Measurements from ENCODE around the gene TRIM9.

The TRIM9 gene

DNA sequence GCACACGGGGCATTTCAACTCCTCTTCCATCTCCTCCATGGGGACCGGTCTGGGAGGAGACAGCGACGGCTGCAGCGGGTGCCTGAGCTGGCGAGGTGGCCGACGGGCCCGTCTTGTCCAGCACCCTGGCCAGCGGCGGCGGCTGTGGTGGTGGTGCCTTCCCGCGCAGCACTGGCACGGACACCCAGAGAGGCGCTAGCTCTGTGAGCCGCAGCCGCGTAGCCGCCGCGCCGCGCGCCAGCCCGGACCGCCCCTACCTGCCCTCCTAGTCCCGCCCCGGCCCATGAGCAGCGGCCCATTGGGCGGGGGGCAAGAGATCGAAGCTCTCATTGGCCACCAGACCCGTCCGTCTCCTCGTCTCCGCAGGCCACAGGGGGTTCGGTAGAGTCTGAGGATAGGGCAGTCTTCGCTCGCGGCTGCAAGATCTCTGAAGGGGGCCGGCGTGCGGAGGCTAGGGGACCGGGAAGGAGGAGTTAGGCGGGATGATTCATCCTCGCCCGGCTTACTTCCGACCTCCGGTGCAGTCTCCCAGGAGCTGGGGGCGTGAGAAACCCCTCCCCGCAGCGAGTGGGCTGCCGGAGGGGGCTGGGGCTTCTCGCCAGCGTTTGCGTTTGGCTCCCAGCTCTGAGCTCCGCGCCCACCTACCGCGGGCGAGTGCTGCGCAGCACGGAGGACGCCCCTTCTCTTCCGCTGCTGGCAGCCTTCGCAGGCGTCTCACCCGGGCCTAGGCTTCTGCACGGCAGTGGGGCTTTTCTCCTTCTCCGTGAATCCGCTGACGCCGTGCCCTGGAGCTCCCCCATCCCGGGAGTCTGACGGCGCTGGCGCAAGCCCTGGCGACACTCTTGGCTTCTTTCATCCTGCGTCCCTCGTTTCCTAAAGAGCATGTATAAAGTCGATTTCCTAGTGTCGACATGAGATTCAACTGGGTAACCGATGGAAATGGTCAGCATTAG lies at the start of gene TRIM9:
TSS of gene TRIM9 (minus strand) at position 205 of the 953 bp plus-strand sequence. CDS start at position 39, 166 bp downstream.
- peak; percentile 99 for DNase-seq

DNA sequence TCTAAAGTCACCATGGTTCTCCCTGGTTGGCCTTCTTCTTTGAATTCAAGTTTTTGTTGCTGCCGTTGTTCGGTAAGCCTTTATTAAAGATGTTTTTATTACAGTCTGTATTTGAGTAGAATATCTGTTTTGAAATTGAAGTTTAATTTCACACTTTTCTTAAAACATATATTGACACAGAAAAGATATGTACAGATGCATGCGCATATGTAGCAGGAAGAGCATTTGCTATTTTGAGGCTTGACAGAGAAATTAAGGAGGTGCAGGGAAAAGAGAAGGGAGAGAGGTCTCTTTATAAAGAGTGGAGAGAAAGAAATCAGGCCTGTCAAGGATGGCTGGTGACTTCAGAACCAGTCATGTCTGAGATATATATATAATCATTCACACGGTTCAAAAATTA lies 46.0 kb upstream of the TRIM9 start:
- no peak for DNase-seq

DNA sequence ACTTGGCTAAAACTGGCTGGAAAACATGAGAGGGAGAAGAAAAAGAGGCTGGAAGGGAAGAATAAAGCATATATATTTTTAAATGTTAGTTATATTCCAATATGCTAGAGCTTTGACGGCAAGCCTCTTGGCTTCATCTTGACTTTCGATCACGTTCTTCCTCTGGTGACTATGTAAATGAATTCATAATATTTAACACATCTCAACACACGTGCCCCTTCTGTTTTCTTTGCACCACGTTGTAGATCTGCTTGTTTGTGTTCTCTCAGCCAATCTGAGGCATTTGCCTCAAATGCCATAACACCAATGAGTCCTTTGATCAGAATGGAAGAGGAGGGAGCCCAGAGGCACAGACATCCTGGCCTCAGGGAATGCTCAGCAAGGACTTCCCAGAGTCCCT lies 45.4 kb upstream of the TRIM9 start:
- no peak for DNase-seq

DNA sequence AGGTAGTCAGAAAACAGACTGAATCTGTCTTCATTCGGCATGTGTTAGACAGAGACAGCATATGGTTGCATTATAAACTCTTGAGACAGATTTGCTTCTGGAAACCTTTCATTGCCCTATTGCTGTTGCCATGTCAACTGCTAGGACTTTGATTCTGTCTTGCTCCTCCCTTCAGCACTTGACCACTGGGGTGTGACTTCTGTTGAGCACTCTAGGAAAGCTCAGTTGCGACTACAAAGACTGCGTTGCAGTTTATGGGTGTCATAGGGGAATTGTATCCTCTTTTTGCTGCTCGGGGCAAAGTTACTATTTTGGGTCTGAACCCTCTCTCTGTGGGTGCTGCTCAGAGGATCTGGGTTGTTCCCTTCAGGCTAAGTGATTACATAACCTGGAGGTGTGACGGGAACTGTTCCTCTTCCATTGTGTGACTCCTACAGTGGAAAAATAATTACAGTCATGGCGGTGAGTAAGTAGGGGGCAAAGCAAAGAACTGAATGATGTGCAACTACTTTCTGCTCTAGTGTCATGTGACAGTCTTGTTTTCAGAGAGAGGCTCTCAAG lies 44.3 kb upstream of the TRIM9 start:
- DNase-seq: no peak

DNA sequence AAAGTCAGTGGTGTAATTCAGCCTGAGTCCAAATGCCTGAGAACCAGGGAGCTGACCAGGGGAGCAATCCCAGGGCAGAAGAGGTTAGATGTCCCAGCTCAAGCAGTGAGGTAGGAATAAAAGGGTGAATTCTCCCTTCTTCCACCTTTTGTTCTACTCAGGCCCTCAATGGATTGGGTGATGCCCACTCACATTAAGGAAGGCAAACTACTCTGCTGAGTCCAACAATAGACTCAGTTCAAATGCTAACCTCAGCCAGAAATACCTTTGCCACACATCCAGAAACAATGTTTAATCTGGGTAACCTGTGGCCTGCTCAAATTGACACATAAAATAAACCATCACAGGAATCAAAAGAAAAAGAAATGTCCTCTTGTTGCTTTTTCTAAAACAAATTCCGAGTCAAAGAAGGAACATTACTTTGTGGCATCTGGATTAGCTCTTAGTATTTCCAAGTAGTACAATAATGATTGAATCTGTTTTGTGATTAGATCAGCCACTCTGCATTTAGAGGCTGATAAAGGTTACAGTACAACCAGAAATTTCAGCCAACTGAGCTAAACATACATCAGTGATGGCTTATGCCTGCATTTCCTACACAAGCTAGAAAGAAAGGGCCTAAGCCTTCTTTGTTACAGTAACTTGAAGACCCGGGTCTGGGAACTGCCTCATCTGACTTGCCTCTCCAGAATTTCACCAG lies 43.6 kb upstream of the TRIM9 start:
- DNase-seq: no peak

DNA sequence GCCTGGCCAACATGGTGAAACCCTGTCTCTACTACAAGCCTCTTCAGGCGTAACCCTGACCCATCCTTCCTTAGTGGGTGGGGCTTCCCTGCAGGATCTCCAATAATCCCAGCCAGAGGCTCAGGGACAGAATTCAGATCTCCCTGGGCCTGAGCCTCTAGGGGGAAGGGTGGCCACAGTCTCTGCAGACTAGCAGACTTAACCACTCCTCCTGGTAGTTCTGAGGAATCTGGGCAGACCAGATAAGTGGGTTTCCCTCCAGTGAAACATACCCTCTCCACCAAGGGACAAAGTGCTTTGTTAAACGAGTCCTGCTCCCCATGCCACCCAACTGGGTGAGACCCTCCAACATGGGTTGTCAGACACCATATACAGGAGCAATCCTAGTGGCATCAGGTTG lies 36.6 kb upstream of the TRIM9 start:
- DNase-seq: no peak

DNA sequence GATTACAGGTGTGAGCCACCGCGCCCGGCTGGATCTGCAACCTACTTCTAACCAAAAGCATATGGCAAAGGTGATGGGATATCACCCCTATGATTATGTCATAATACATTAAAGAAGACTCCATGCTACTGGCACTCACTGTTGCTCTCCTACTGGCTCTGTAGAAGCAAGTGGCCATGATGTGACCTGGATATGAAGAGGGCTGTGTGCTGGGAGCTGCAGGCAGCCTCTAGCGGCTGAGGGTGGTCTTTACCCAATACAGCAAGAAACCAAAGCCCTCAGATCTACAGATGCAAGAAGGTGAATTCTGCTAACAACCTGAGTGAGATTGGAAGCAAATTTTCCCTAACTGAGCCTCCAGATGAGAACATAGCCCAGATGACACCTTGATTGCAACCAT lies 34.2 kb upstream of the TRIM9 start:
- no peak for DNase-seq

DNA sequence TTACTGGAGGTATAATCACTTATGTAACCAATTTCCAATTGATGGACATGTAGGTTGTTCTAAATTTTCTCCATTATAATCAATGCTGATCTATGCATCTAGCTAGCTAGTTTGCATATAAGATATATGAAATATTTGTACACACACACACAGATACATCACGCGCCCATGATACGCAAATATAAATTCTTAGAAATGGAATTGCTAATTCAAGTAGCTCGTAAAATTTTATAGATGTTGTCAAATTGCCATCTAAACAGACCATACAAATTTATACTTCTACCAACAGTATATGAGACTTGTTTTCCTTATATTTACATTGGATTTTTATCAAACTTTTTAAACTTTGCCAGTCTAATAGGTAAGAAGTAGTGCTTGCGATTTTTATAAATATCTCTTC lies 29.1 kb upstream of the TRIM9 start:
- no peak for DNase-seq

DNA sequence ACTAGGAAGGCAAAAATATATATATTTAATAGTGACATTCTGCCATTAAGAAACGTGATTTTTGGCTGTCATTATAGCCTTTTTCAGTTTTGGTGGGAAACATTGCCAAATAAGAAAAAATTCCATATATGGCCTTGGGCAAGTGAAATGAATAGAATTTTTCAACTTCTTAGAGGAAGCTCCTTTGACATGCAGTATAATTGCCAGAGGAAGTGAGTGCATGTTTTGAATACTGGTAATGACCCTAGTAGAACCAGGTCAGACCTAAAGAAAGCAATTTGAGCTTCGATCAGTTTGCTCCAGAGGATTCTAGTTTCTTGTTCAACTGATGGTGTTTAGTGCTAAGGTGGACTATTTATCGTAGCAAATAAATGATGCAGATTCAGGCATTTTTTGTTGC lies 26.2 kb upstream of the TRIM9 start:
- no peak for DNase-seq

DNA sequence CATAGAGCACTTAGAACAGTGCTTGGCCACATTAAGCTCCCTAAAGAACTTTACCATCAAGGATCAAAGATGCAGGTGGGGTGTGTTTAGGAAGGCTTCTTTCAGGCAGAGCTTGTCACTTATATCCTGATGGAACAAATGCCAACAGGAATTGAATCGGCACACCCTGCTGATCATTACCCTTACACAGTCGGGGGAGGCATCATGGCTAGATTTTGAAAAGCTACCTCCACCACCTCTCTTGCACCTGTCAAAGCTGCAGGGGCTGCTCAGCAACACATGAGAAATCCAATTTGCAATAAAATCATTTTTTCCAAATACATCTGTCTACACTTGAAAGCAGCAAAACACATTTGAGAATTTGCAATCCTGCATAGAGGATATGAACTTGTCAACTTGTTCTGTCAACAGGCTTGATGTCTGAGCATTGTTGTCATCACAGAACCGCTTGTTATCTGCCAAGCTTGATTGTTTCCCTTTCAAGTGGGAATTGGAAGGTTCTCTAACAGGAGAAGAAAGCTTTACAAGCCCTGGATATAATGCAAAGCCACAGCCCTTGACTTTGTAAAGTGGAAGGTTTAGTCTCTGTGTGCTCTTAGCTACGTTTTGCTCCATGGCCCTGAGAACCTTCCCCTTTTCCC lies 24.6 kb upstream of the TRIM9 start:
- DNase-seq: no peak

DNA sequence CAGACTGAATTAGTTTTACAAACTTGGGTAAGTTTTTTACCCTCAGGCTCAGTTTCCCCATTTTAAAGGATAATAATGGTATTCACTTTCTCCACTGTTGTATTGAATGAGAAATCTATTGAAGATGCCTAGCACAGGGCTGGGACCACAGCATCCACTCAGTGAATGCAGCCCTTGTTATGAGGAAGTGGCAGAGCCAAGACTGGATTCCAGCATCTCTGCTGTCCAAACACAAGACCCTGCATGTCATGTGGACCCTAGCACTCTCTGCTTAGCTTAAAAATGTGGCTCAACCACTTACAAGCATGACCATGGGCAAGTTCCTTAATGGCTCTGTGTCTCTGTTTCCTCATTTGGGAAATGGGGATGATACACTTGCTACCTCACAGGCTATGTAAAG lies 24.1 kb upstream of the TRIM9 start:
- no peak for DNase-seq

DNA sequence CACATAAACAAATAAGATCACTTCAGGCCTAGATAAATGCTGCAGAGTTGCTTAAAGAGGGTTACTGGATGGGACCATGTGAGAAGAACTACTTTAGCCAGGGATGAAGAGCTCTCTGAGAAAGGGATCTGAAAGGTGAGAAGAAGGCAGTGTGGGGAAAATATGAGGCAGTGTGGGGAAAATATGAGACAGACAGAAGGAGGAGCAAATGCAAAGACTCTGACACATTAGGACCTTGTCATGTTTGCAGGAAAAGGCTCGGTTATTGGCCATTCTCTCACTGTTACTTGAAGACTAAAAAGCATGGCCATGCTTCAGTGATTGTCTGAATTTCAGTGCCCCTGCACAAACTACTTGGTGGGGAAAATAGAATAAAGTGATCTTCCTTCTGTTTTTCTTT lies 22.7 kb upstream of the TRIM9 start:
- DNase-seq: no peak

DNA sequence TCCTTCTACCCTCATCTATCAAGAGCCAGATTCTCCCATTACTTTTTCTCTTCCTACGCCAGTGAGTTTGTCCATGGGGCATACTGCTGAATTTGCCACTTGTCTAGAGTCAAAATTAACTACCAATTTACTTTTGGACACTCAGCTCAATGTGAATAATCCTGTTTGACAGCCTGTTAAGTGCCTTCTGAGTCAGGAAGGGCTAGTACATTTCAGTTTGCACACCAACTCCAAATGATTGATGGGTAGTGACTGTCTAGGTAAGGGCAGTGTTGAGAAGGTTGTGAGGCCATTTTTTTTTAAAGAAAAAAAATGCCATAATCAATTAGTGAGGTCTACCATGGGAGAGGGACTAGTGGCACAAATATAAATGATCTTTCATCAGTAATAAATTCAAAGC lies 21.8 kb upstream of the TRIM9 start:
- DNase-seq: no peak

DNA sequence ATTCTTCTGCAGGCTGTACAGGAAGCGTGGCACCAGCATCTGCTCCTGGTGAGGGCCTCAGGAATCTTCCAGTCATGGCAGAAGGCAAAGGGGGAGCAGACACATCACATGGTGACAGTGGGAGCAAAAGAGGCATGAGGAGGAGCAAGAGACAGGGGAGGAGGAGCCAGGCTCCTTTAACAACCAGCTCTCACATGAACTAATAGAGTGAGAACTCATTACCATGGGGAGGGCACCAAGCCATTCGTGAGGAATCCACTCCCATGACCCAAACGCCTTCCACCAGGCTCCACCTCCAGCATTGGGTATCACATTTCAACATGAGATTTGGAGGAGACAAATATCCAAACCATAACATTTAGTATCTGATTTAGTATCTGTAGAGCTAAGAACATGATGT lies 14.7 kb upstream of the TRIM9 start:
- no peak for DNase-seq

DNA sequence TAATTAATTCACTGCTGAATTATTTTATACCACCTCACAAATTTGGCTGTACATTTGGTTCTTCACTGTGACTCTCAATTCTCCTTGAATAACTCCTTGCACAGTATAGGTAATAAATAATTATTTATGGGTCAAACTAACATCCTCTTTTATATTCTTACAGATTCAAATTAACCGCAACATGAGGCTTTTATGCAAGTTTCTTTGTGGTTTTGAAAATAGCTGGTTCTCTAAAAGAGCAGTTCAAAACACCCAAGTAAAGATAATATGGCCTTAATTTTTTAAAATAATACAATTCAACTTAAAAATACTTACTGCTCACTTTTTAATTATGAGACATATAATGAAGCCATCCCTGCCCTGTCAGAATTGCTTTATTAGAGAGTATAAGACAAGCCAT lies 12.9 kb upstream of the TRIM9 start:
- no peak for DNase-seq

DNA sequence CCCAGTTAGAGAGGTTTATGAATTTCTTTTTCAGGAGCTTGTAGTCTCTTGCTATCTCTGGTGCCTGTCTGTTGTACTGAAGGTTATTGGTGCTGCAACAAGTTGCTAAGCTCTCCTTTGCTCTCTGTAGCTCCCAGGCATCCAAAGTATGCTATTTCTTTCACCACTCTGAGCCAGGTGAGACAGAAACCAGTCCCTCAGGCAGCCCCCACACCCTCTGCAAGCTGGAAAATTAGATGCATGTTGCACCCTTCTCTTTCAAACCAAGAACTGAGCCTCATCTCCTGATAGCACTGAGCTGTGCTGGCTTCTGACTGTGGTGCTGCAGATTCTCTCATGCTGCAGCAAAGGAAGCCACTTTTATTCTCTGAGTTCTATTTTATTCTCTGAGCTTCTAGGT lies 9.6 kb upstream of the TRIM9 start:
- DNase-seq: no peak

DNA sequence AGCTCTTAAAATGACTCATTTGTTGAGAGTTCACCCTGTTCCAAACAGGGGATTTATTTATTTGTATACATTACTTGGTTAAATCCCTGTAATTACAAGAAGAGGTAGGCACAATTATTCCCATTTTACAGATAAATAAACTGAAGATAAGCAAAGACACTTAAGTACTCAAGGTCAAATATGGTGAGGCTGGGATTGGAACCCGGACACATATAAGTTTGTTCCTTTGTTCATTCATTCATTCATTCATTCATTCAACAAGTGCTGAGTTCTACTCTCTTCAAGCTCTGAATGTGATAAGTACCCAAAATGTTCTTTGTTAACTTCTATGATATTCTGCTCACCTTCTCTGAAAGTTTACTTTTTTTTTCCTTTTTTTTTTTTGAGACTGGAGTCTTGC lies 2.4 kb upstream of the TRIM9 start:
- DNase-seq: no peak

DNA sequence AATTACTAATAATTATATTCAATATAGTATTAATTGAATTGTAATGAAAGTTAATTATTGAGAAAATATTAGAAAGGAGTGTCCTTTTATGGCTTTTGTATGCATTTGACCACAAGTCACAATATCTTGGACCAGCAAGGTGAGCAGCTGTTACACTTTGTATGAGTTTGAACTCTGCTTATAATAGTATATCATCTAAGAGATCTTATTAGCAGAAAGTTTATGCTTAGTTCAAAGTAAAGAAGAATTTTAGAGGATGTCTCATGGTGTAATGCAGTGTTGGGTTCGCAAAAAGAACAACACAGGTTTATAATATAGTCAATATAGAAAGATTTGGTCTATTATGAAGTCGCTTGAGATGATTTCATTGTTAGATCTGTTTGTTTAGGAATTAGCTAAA lies 2.0 kb upstream of the TRIM9 start:
- no peak for DNase-seq

DNA sequence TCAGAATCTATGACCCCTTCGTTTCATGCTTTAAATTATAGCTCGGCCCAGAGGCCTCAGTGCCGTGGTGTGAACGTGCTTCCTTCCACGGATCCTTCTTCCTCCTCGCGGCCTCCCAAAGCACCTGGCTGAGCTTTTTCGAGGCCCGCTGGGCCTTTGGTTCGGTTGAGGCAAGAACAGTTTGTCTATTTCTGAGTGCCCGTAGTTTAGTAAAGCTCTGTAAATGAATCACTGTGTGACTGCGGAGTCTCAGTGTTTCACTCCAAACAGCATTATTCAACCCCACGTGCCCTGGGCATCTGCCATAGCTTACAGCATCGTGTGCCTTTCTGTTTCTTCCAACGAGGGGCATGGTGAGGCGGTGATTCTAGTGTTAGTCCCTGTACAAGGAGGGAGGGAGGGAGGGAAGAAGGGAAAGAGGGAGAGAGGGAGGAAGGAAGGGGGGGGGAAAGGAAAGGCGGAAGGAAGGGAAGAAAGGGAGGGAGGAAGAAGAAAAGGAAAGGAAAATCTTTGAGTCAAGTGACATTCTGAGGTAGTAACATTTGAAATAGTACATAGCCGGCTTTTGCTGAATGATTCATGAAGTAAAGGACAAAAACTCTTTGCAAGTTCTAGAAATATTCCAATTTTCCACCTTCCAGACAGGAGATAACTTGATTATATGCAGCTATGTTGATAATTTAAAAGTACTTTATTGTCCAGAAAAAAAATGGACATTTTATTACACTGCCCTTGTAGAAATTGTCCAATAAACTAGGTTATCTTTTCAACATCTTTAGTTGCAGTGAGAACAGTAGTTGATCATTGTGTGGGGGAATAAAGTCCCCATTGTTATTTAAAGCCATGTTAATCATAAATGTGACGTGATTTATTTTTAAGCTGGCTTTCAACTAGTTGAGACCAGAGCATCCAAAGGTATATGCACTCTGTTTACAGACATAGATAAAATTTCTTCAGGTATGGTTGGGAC lies 1.2 kb upstream of the TRIM9 start:
- peak; percentile 48 for DNase-seq

DNA sequence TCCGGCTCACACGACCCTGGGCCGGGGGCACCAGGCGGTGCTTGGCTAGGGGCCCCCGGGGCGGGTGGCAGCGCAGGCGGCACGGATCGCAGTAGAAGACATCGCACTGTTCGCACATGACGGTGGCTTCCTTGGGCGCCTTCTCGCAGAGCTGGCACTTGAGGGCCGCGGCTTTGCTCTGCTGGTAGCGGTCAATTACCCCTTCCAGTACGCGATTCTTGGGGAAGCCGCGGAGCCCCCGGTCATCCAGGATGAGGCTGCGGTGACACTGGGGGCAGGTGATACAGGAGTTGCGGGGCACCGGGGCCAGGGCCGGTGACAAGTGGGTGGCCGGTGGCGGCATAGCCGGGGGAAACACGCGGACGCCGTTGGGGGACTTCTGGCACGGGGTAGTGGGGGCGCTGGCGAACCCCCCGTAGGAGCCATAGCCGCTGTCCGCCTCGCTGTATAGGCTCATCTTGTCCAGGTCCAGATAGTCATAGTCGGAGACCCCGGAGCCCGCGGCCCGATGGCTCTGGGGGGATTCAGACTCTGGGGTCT lies 553 bp downstream of the TRIM9 start:
- peak; percentile 16 for DNase-seq

DNA sequence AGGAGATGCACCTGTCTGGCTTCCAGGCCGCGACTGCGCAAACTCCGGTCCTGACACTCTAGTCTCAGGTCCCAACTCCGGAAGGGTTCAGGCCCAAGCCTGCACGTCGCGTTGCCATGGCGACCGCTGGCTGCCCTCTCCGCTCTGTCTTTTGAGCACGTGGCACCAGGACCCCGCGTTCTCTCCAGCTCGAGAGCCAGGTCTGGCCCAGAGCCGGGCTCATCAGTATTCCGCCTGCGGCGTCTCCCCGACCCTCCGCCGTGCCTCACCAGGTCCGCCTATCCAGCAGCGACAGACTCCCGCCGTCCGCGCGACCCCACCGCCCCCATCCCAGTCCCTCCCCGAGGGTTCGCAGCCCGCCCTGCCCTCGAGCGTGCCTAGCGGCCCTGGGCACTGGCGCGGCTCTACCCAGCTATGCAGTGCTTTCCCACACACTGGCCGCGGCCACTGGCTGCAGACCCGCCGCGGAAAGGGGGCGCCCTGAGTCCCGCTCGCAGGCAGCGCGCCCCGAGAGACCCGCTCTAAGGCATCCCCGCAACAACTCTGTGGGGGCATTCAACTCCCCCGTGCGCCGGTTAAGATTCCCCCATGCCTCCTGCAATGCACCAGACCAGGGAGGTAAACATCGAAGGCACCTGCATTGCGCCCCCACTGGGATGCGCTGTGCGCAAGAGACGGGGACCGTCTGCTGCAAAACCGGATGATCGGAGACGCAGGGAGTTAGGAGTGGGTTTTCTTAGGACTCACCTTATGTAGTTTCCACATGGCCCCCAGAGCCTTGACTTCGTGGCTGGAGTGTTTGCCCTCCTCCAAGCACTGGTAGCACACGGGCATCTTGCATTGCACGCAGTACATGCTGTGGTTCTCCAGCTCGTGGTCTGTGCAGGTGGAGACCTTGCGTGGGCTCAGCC lies 1.3 kb downstream of the TRIM9 start:
- peak; percentile 7 for DNase-seq

Data from EL (cell line).